Stimulated activated CD8-positive, alpha-beta memory T cell treated with anti-CD3 and anti-CD28 coated beads, Interleukin-15, amount 100 ng/mL, for 24 hours (primary cell): ENCODE measurements around the gene CAMK1D.

ENCODE experiments used
- DNase-seq: peaks from one replicate; pipeline ENCODE4 v3.0.0-alpha.2; 2020; ENCODE audit warnings: low read depth

CAMK1D gene

GRCh38 chr10:12375076-12375504, 25.7 kb downstream of the CAMK1D start:
- no peak for DNase-seq

- DNase-seq = no peak
These were observed 26.9 kb downstream of the CAMK1D start for GRCh38 chr10:12376211-12376610.

- DNase-seq = no peak
These were observed 28.4 kb downstream of the CAMK1D start for GRCh38 chr10:12377658-12378290.

GRCh38 chr10:12380999-12381398, 31.7 kb downstream of the CAMK1D start:
- DNase-seq = no peak

GRCh38 chr10:12381536-12382156, 32.3 kb downstream of the CAMK1D start:
- DNase-seq = no peak

GRCh38 chr10:12382157-12382548, 32.8 kb downstream of the CAMK1D start:
- DNase-seq = no peak

- DNase-seq = no peak
These were observed 33.7 kb downstream of the CAMK1D start for GRCh38 chr10:12382956-12383531.

- no peak for DNase-seq
These were observed 35.6 kb downstream of the CAMK1D start for GRCh38 chr10:12384906-12385305.

- no peak for DNase-seq
These were observed 38.3 kb downstream of the CAMK1D start for GRCh38 chr10:12387561-12388210.

GRCh38 chr10:12388671-12389070, 39.3 kb downstream of the CAMK1D start:
- DNase-seq = no peak

- no peak for DNase-seq
These were observed 39.9 kb downstream of the CAMK1D start for GRCh38 chr10:12389154-12389734.

GRCh38 chr10:12390733-12391132, 41.4 kb downstream of the CAMK1D start:
- DNase-seq = no peak

GRCh38 chr10:12391206-12391605, 41.9 kb downstream of the CAMK1D start:
- no peak for DNase-seq

- DNase-seq = no peak
These were observed 44.5 kb downstream of the CAMK1D start for GRCh38 chr10:12393831-12394230.

GRCh38 chr10:12394241-12395033, 45.1 kb downstream of the CAMK1D start:
- DNase-seq = no peak

- DNase-seq = no peak
These were observed 46.7 kb downstream of the CAMK1D start for GRCh38 chr10:12396093-12396492.

- no peak for DNase-seq
These were observed 47.2 kb downstream of the CAMK1D start for GRCh38 chr10:12396567-12396966.

GRCh38 chr10:12397147-12397896, 48.0 kb downstream of the CAMK1D start:
- no peak for DNase-seq

GRCh38 chr10:12397941-12398340, 48.6 kb downstream of the CAMK1D start:
- no peak for DNase-seq

- DNase-seq = no peak
These were observed 51.1 kb downstream of the CAMK1D start for GRCh38 chr10:12400266-12400931.

- no peak for DNase-seq
These were observed 52.1 kb downstream of the CAMK1D start for GRCh38 chr10:12401466-12401865.
